ENCODE data around the gene FAM131A.
A peak's percentile ranks its signal among the peaks of the same experiment; 100 is the strongest.

FAM131A gene

GRCh38 chr3:184362668-184363546, 25.5 kb downstream of the FAM131A start:
- in situ Hi-C loops (cut with MboI; ENCODE audit: low pct_unique_long_range_greater_than_20kb, low sequenced_read_pairs): loop anchor here (25.0 kb wide), 1 partner anchor 399 kb away; no protein-coding TSS in a partner anchor
- DNase-seq: peak; percentile 98

- no peak for DNase-seq
- in situ Hi-C loops (cut with MboI; ENCODE audit: low pct_unique_long_range_greater_than_20kb, low sequenced_read_pairs): loop anchor here (25.0 kb wide), 1 partner anchor 396 kb away; no protein-coding TSS in a partner anchor
Measured at GRCh38 chr3:184366619-184367289, 29.4 kb downstream of the FAM131A start.

- no peak for DNase-seq
- in situ Hi-C loops (cut with MboI; ENCODE audit: low pct_unique_long_range_greater_than_20kb, low sequenced_read_pairs): loop anchor here (25.0 kb wide), 1 partner anchor 394 kb away; no protein-coding TSS in a partner anchor
Measured at GRCh38 chr3:184368116-184368515, 30.7 kb downstream of the FAM131A start.

- no peak for DNase-seq
- in situ Hi-C loops (cut with MboI; ENCODE audit: low pct_unique_long_range_greater_than_20kb, low sequenced_read_pairs): loop anchor here (25.0 kb wide), 1 partner anchor 394 kb away; no protein-coding TSS in a partner anchor
Measured at GRCh38 chr3:184368586-184369183, 31.3 kb downstream of the FAM131A start.

- DNase-seq: peak; percentile 89
- in situ Hi-C loops (cut with MboI; ENCODE audit: low pct_unique_long_range_greater_than_20kb, low sequenced_read_pairs): loop anchor here (25.0 kb wide), 1 partner anchor 391 kb away; no protein-coding TSS in a partner anchor
Measured at GRCh38 chr3:184371570-184372018, 34.2 kb downstream of the FAM131A start.

- in situ Hi-C loops (cut with MboI; ENCODE audit: low pct_unique_long_range_greater_than_20kb, low sequenced_read_pairs): loop anchor here (25.0 kb wide), 1 partner anchor 390 kb away; no protein-coding TSS in a partner anchor
- DNase-seq: no peak
Measured at GRCh38 chr3:184372296-184372821, 35.0 kb downstream of the FAM131A start.

GRCh38 chr3:184372911-184373310, 35.5 kb downstream of the FAM131A start:
- in situ Hi-C loops (cut with MboI; ENCODE audit: low pct_unique_long_range_greater_than_20kb, low sequenced_read_pairs): loop anchor here (25.0 kb wide), 1 partner anchor 389 kb away; no protein-coding TSS in a partner anchor
- no peak for DNase-seq

GRCh38 chr3:184373422-184373821, 36.0 kb downstream of the FAM131A start:
- no peak for DNase-seq
- in situ Hi-C loops (cut with MboI; ENCODE audit: low pct_unique_long_range_greater_than_20kb, low sequenced_read_pairs): loop anchor here (25.0 kb wide), 1 partner anchor 389 kb away; no protein-coding TSS in a partner anchor

GRCh38 chr3:184375747-184376461, 38.5 kb downstream of the FAM131A start:
- in situ Hi-C loops (cut with MboI; ENCODE audit: low pct_unique_long_range_greater_than_20kb, low sequenced_read_pairs): loop anchor here (25.0 kb wide), 1 partner anchor 161 kb away; no protein-coding TSS in a partner anchor
- no peak for DNase-seq

GRCh38 chr3:184377374-184377773, 40.0 kb downstream of the FAM131A start:
- in situ Hi-C loops (cut with MboI; ENCODE audit: low pct_unique_long_range_greater_than_20kb, low sequenced_read_pairs): loop anchor here (25.0 kb wide), 1 partner anchor 160 kb away; no protein-coding TSS in a partner anchor
- DNase-seq: no peak

- in situ Hi-C loops (cut with MboI; ENCODE audit: low pct_unique_long_range_greater_than_20kb, low sequenced_read_pairs): loop anchor here (25.0 kb wide), 1 partner anchor 159 kb away; no protein-coding TSS in a partner anchor
- no peak for DNase-seq
Measured at GRCh38 chr3:184377882-184378445, 40.6 kb downstream of the FAM131A start, which contains the start of gene THPO. Gene THPO, minus strand, starts transcription at chr3:184378207. Its CDS starts 1,948 bp downstream, at chr3:184376259.

- in situ Hi-C loops (cut with MboI; ENCODE audit: low pct_unique_long_range_greater_than_20kb, low sequenced_read_pairs): loop anchor here (25.0 kb wide), 1 partner anchor 158 kb away; no protein-coding TSS in a partner anchor
Measured at GRCh38 chr3:184378651-184379357, 41.4 kb downstream of the FAM131A start.

GRCh38 chr3:184379358-184380184, 42.2 kb downstream of the FAM131A start, which contains the start of gene CHRD:
Gene CHRD, plus strand, starts transcription at chr3:184380054. Its CDS starts 265 bp downstream, at chr3:184380319.
- no peak for DNase-seq
- in situ Hi-C loops (cut with MboI; ENCODE audit: low pct_unique_long_range_greater_than_20kb, low sequenced_read_pairs): loop anchor here (25.0 kb wide), 1 partner anchor 158 kb away; no protein-coding TSS in a partner anchor

More at GRCh38 chr3:184378651-184379357, 41.4 kb downstream of the FAM131A start:
- DNase-seq: no peak

- in situ Hi-C loops (cut with MboI; ENCODE audit: low pct_unique_long_range_greater_than_20kb, low sequenced_read_pairs): loop anchor here (25.0 kb wide), 1 partner anchor 157 kb away; no protein-coding TSS in a partner anchor
- DNase-seq: no peak
Measured at GRCh38 chr3:184380185-184380626, 42.8 kb downstream of the FAM131A start.

GRCh38 chr3:184380627-184381260, 43.3 kb downstream of the FAM131A start:
- no peak for DNase-seq
- in situ Hi-C loops (cut with MboI; ENCODE audit: low pct_unique_long_range_greater_than_20kb, low sequenced_read_pairs): loop anchor here (25.0 kb wide), 1 partner anchor 157 kb away; no protein-coding TSS in a partner anchor
